Transverse colon (tissue), 4 donors: ENCODE measurements around the gene DENND1A.

Experiments
- CTCF ChIP-seq, 5 experiments: fragments of 200-600 bp in 3 of 5; fragments of 450-650 bp in 2 of 5; sonication (generic) in 3 of 5; IDR thresholded peaks; 1 replicate in 2 of 5; 2 replicates in 3 of 5; pipeline ENCODE4 v1.5.1; 2016 to 2017; ENCODE audit warnings: antibody characterized with exemption in 5 of 5, inconsistent platforms in 3 of 5, mild to moderate bottlenecking in 2 of 5, moderate library complexity in 1 of 5
- POLR2A ChIP-seq: fragments of 450-650 bp; IDR thresholded peaks from one replicate; pipeline ENCODE4 v1.6.1; 2016; ENCODE audit warnings: antibody characterized with exemption, mild to moderate bottlenecking, moderate library complexity
- POLR2AphosphoS5 ChIP-seq, 3 donors: sonication (generic); formaldehyde crosslinking; IDR thresholded peaks; one replicate each; pipeline ENCODE4 v1.6.1; 2016; ENCODE audit warnings: antibody characterized with exemption in 3 of 3

- no peak for TF ChIP-seq POLR2A
- TF ChIP-seq CTCF (IDR thresholded peaks at IDR 0.05) = peak in 3 of 5 experiments; percentile 12 to 26 (median 13)
- no peak for TF ChIP-seq POLR2AphosphoS5 (IDR thresholded peaks at IDR 0.05)
Measured at GRCh38 chr9:123365287-123365880, 564.5 kb downstream of the DENND1A start.
